ENCODE measurements around the gene IQCM. TPM values are rescaled to one million over a fixed set of nuclear protein-coding genes. Genes with fewer than 3 reads are reported as not detected.

IQCM gene
- total and polyA plus RNA-seq, 9 donors: 0.08 TPM; not detected in 8

DNA sequence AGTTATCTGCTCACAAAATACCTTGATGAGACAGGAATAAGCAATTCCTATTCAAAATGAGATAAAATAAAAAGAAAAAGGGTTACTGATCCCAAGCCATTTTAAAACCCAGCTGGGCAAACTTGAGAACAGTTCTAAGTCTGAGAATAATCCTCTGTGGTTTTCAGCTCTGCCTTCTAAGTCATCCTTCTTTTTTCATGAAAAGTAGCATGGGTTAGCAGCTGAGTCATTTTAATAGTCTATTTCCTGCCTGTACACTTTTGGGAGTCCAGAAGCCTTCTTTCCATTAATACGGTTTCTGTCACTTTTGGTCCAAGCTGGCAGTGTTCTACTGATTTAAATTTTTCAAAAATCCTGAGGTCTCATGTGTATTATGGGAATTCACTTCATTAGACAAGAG, 374.3 kb downstream of the IQCM start:
- H3K4me1 ChIP-seq (ENCODE audit: control insufficient read depth, insufficient read depth, low read length): no peaks in the 10 kb centered on the region
- DNase-seq: peak; percentile 6
- no peaks in the 10 kb centered on the region for H3K36me3 ChIP-seq (ENCODE audit: control insufficient read depth, insufficient read depth, low read length)
- H3K4me3 ChIP-seq (ENCODE audit: low read length): no peak overlapping the region
- WGBS (ENCODE audit: insufficient coverage): no CpG with 5 or more reads among the region's 1 CpG
- no peak overlapping the region for H3K27ac ChIP-seq (ENCODE audit: low read length)
- H3K27me3 ChIP-seq (ENCODE audit: control insufficient read depth, insufficient read depth, low read length): no peaks in the 10 kb centered on the region
- H3K9me3 ChIP-seq (replicated peaks; ENCODE audit: control insufficient read depth, low read depth, low read length): no peaks in the 10 kb centered on the region

DNA sequence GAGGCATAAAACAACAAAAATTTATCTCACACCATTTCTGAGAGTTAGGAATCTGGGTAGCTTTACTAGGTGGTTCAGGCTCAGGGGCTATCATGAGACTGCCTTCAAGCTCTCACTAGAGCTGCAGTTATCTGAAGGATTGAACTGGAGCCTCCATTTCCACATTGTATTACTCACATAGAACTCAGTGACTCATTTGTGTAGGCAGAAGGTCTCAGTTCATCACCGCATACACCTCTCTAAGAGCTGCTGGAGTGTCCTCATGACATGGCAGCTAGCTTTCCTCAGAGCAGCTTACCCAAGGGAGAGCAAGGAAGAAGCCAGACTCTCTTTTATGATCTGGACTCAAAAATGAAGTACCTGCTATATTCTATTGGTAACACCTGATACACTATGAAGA, 389.2 kb downstream of the IQCM start:
- 100% methylated on average over 1 of the region's 1 CpG for WGBS (ENCODE audit: insufficient coverage)
- H3K27me3 ChIP-seq (ENCODE audit: control insufficient read depth, insufficient read depth, low read length): no peaks in the 10 kb centered on the region
- H3K36me3 ChIP-seq (ENCODE audit: control insufficient read depth, insufficient read depth, low read length): no peaks in the 10 kb centered on the region
- H3K4me1 ChIP-seq (ENCODE audit: control insufficient read depth, insufficient read depth, low read length): no peaks in the 10 kb centered on the region
- H3K4me3 ChIP-seq (ENCODE audit: low read length): no peak overlapping the region
- H3K27ac ChIP-seq (ENCODE audit: low read length): no peak overlapping the region
- no peaks in the 10 kb centered on the region for H3K9me3 ChIP-seq (replicated peaks; ENCODE audit: control insufficient read depth, low read depth, low read length)
- no peak for DNase-seq

DNA sequence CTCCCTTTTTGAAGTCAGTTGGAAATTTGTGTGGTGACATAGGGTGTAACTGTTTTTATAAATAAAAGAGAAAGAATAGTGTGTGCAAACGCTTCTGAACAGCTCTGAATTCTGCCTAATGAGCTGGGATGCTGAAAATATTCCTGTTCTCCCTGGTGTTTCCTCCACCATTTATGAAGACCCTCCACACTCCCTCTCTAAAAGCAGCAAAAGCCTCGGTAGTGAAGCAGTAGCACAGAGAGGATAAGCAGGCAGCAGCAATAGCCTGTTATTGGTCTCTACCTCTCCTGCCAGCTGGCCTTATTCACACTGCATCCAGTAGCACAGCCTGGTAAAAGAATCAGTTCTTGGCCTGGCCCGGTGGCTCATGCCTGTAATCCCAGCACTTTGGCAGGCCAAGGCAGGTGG, 406.1 kb downstream of the IQCM start:
- Histone ChIP-seq H3K9me3 (replicated peaks; ENCODE audit: control insufficient read depth, low read depth, low read length) (no peaks in the 10 kb centered on the region), H3K4me1 (ENCODE audit: control insufficient read depth, insufficient read depth, low read length) (peaks cover 3% of the 10 kb centered on the region), H3K36me3 (ENCODE audit: control insufficient read depth, insufficient read depth, low read length) (no peaks in the 10 kb centered on the region), H3K27me3 (ENCODE audit: control insufficient read depth, insufficient read depth, low read length) (no peaks in the 10 kb centered on the region), H3K4me3 (ENCODE audit: low read length) (no peak overlapping the region), H3K27ac (ENCODE audit: low read length) (no peak overlapping the region)
- peak; percentile 72 for DNase-seq
- 56% methylated on average over 1 of the region's 3 CpGs for WGBS (ENCODE audit: insufficient coverage)

DNA sequence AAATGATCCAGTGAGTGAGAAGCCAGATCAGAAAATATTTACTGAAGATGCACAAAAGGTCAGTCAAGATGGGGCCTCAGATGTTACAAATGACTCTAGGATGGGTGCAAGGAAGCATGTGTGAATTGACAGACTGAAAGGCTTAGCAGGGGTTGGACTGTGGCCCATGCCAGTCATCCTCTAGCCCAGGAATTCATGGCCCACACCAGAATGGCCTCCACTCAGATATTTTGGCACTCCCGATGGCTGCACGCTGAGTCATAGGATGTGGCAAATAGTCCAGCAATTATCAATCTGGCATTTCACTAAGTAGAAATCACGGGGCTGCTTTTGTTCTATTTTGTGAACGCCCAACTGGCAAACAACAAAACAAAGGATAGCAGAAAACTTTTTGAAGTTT, 406.5 kb downstream of the IQCM start:
- no peaks in the 10 kb centered on the region for H3K9me3 ChIP-seq (replicated peaks; ENCODE audit: control insufficient read depth, low read depth, low read length)
- peak; percentile 48 for DNase-seq
- no peaks in the 10 kb centered on the region for H3K27me3 ChIP-seq (ENCODE audit: control insufficient read depth, insufficient read depth, low read length)
- WGBS (ENCODE audit: insufficient coverage): no CpG with 5 or more reads among the region's 4 CpGs
- no peak overlapping the region for H3K4me3 ChIP-seq (ENCODE audit: low read length)
- no peaks in the 10 kb centered on the region for H3K36me3 ChIP-seq (ENCODE audit: control insufficient read depth, insufficient read depth, low read length)
- H3K4me1 ChIP-seq (ENCODE audit: control insufficient read depth, insufficient read depth, low read length): peaks cover 3% of the 10 kb centered on the region
- H3K27ac ChIP-seq (ENCODE audit: low read length): no peak overlapping the region

DNA sequence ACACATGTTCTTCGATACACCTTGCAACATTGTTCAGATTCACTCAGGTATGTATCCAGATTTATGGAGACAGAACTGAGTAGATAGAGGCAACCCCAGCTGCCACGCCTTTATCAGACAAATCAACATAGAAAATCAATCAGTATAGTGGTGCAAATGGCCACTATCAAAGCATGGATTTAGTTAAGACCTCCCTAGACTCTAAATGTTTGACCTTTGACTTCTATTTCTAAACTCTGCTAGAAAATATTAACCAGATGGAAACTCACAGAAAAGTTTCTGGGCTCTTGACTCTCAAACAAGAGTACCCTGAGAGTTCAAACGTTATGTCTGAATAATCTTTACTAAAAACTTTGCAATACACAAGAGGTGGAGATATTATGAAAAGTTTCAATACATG, 411.5 kb downstream of the IQCM start:
- H3K4me1 ChIP-seq (ENCODE audit: control insufficient read depth, insufficient read depth, low read length): peaks cover 4% of the 10 kb centered on the region

DNA sequence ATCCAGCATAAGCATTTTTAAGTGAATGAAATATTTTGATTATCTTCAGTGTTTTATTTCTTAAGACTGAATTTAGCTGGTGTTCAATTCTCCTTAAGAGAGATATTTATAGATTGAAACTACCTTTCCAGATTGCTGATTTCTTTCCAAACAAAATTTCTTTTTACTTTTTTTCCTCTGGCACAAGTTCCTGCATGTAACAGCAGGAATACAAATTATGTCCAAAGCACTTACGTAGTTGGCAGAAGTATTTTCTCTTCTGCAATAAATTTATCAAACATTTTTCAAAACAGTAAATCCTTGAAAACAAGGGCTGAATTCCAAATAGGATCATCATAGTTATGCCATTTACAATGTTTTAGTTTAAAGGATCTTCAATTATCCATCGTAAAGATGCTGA, 412.6 kb downstream of the IQCM start:
- Histone ChIP-seq H3K4me3 (ENCODE audit: low read length) (no peak overlapping the region), H3K36me3 (ENCODE audit: control insufficient read depth, insufficient read depth, low read length) (no peaks in the 10 kb centered on the region), H3K9me3 (replicated peaks; ENCODE audit: control insufficient read depth, low read depth, low read length) (no peaks in the 10 kb centered on the region), H3K27me3 (ENCODE audit: control insufficient read depth, insufficient read depth, low read length) (no peaks in the 10 kb centered on the region), H3K27ac (ENCODE audit: low read length) (no peak overlapping the region), H3K4me1 (ENCODE audit: control insufficient read depth, insufficient read depth, low read length) (peaks cover 2% of the 10 kb centered on the region)
- no CpG with 5 or more reads among the region's 2 CpGs for WGBS (ENCODE audit: insufficient coverage)
- peak; percentile 85 for DNase-seq

More for the DNA sequence above, 411.5 kb downstream of the IQCM start:
- DNase-seq: no peak
- H3K4me3 ChIP-seq (ENCODE audit: low read length): no peak overlapping the region
- H3K36me3 ChIP-seq (ENCODE audit: control insufficient read depth, insufficient read depth, low read length): no peaks in the 10 kb centered on the region
- WGBS (ENCODE audit: insufficient coverage): no CpG with 5 or more reads among the region's 3 CpGs
- H3K27ac ChIP-seq (ENCODE audit: low read length): no peak overlapping the region
- H3K9me3 ChIP-seq (replicated peaks; ENCODE audit: control insufficient read depth, low read depth, low read length): no peaks in the 10 kb centered on the region
- no peaks in the 10 kb centered on the region for H3K27me3 ChIP-seq (ENCODE audit: control insufficient read depth, insufficient read depth, low read length)

DNA sequence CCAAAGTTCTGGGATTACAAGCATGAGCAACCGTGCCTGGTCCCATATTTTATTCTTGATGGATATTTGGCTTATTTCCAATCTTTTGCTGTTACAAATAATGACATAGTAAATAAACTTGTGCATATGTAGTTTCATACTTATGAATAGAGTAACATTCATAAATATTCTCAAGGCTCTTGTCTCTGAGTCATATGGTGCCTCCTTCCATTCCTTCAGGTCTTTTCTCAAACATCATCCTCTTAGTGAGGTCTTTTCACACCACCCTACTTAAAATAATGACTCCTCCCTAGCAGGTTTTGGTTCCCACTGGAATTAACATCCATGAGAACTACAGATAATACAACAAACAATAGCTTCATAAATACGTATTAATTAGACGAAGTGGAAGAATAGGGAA, 416.6 kb downstream of the IQCM start:
- DNase-seq: no peak
- no peaks in the 10 kb centered on the region for H3K36me3 ChIP-seq (ENCODE audit: control insufficient read depth, insufficient read depth, low read length)
- H3K4me3 ChIP-seq (ENCODE audit: low read length): no peak overlapping the region
- no peaks in the 10 kb centered on the region for H3K9me3 ChIP-seq (replicated peaks; ENCODE audit: control insufficient read depth, low read depth, low read length)
- H3K27me3 ChIP-seq (ENCODE audit: control insufficient read depth, insufficient read depth, low read length): no peaks in the 10 kb centered on the region
- peaks cover 2% of the 10 kb centered on the region for H3K4me1 ChIP-seq (ENCODE audit: control insufficient read depth, insufficient read depth, low read length)
- WGBS (ENCODE audit: insufficient coverage): no CpG with 5 or more reads among the region's 3 CpGs
- H3K27ac ChIP-seq (ENCODE audit: low read length): no peak overlapping the region

DNA sequence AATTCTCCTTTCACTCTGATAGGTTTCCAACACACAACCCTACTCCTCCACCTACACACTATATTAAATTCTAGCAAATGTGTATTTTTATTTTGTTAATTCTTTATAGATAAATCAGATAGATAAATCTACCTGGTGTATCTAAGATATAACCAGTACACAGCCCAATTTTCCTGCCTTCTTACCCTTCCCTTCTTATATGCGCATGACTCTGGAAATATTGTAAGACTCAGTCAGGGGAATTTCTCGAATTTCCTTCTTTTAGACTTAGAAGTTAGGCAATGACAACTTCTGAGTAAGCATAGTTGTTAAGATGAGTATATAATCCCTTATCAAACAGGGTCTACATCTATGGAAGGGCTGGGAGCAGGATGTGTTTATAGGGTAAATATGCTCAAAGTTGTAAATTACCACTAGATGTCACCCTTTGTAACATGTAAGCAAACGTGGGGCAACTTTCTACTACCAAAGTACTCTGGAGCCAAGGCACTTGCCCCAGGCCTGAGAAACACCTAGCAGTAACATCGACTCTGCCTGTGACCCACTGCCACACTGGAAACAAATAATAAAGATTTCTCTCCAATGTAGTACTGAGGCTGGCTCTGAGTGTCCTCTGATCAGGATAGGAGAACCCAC, 444.7 kb downstream of the IQCM start:
- WGBS (ENCODE audit: insufficient coverage): 25% methylated on average over 2 of the region's 4 CpGs
- no peak overlapping the region for H3K27ac ChIP-seq (ENCODE audit: low read length)
- H3K36me3 ChIP-seq (ENCODE audit: control insufficient read depth, insufficient read depth, low read length): no peaks in the 10 kb centered on the region
- no peaks in the 10 kb centered on the region for H3K27me3 ChIP-seq (ENCODE audit: control insufficient read depth, insufficient read depth, low read length)
- peak; percentile 20 for DNase-seq
- H3K4me3 ChIP-seq (ENCODE audit: low read length): no peak overlapping the region
- H3K4me1 ChIP-seq (ENCODE audit: control insufficient read depth, insufficient read depth, low read length): no peaks in the 10 kb centered on the region
- no peaks in the 10 kb centered on the region for H3K9me3 ChIP-seq (replicated peaks; ENCODE audit: control insufficient read depth, low read depth, low read length)

DNA sequence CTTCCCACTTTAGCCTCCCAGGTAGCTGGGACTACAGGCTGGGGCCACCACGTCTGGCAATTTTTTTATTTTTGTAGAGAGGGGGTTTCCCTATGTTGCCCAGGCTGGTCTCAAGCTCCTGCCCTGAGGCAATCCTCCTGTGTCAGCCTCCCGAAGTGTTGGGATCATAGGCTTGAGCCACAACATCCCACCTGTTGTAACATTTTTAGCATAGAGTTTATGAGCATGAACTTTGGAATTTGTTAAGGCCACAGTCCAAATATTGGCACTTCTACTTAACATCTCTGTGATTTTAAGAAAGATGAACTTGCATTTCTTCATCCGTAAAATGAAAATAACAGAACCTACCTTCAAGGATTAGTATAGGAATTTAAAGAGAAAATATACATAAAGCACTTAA, 445.6 kb downstream of the IQCM start:
- Histone ChIP-seq H3K9me3 (replicated peaks; ENCODE audit: control insufficient read depth, low read depth, low read length) (no peaks in the 10 kb centered on the region), H3K4me3 (ENCODE audit: low read length) (no peak overlapping the region), H3K36me3 (ENCODE audit: control insufficient read depth, insufficient read depth, low read length) (no peaks in the 10 kb centered on the region), H3K27me3 (ENCODE audit: control insufficient read depth, insufficient read depth, low read length) (no peaks in the 10 kb centered on the region), H3K4me1 (ENCODE audit: control insufficient read depth, insufficient read depth, low read length) (no peaks in the 10 kb centered on the region), H3K27ac (ENCODE audit: low read length) (no peak overlapping the region)
- no CpG with 5 or more reads among the region's 3 CpGs for WGBS (ENCODE audit: insufficient coverage)
- no peak for DNase-seq

DNA sequence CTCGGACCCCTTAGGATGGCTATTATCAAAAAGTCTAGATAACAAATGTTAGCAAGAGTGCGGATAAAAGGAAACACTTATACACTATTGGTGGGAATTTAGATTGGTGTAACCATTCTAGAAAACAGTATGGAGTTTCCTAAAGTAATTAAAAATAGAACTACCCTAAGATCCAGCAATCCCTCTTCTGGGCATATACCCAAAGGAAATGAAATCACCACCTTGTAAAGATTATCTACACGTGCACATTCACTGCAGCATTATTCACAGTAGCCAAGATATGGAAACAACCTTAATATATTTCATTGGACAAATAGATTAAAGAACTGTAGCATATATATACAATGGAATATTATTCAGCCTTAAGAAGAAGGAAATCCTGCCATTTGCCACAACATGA, 462.4 kb downstream of the IQCM start:
- H3K36me3 ChIP-seq (ENCODE audit: control insufficient read depth, insufficient read depth, low read length): no peaks in the 10 kb centered on the region
- H3K4me3 ChIP-seq (ENCODE audit: low read length): no peak overlapping the region
- WGBS (ENCODE audit: insufficient coverage): no CpG with 5 or more reads among the region's 3 CpGs
- H3K27me3 ChIP-seq (ENCODE audit: control insufficient read depth, insufficient read depth, low read length): no peaks in the 10 kb centered on the region
- no peaks in the 10 kb centered on the region for H3K4me1 ChIP-seq (ENCODE audit: control insufficient read depth, insufficient read depth, low read length)
- peaks cover 5% of the 10 kb centered on the region for H3K9me3 ChIP-seq (replicated peaks; ENCODE audit: control insufficient read depth, low read depth, low read length)
- DNase-seq: no peak
- H3K27ac ChIP-seq (ENCODE audit: low read length): no peak overlapping the region

DNA sequence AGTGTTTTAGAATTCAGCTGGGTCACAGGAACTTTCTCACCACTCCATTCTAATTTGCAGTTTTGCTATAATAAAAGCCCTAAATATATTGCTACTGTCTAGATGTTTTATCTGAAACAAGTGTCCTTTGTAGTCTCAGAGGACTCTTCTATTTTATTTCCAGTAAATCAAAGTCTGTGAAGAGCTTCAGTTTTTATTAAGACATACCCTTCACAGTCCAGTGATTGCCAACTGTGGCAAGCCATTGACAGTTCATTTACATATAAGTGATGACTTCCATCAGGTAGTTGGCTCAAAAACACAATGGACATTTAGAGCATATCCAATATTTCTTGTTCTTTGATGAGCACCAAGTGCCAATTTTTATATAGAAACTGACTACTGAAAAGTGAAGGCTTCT, 466.1 kb downstream of the IQCM start:
- H3K27me3 ChIP-seq (ENCODE audit: control insufficient read depth, insufficient read depth, low read length): no peaks in the 10 kb centered on the region

More for the DNA sequence above, 466.1 kb downstream of the IQCM start:
- H3K27ac ChIP-seq (ENCODE audit: low read length): no peak overlapping the region
- no peaks in the 10 kb centered on the region for H3K4me1 ChIP-seq (ENCODE audit: control insufficient read depth, insufficient read depth, low read length)
- no peak for DNase-seq
- no peak overlapping the region for H3K4me3 ChIP-seq (ENCODE audit: low read length)
- H3K36me3 ChIP-seq (ENCODE audit: control insufficient read depth, insufficient read depth, low read length): no peaks in the 10 kb centered on the region
- H3K9me3 ChIP-seq (replicated peaks; ENCODE audit: control insufficient read depth, low read depth, low read length): peaks cover 5% of the 10 kb centered on the region
